Non-pigmented ciliary epithelial cell (primary cell): Measurements from ENCODE around the gene SAMD4B.

Experiments used
- DNase-seq: peaks from one replicate; pipeline ENCODE4 v3.0.0-alpha.2; 2010; ENCODE audit warnings: low read depth

SAMD4B gene

GRCh38 chr19:39427707-39428106 lies 85.5 kb downstream of the SAMD4B start:
- DNase-seq = no peak

DNA sequence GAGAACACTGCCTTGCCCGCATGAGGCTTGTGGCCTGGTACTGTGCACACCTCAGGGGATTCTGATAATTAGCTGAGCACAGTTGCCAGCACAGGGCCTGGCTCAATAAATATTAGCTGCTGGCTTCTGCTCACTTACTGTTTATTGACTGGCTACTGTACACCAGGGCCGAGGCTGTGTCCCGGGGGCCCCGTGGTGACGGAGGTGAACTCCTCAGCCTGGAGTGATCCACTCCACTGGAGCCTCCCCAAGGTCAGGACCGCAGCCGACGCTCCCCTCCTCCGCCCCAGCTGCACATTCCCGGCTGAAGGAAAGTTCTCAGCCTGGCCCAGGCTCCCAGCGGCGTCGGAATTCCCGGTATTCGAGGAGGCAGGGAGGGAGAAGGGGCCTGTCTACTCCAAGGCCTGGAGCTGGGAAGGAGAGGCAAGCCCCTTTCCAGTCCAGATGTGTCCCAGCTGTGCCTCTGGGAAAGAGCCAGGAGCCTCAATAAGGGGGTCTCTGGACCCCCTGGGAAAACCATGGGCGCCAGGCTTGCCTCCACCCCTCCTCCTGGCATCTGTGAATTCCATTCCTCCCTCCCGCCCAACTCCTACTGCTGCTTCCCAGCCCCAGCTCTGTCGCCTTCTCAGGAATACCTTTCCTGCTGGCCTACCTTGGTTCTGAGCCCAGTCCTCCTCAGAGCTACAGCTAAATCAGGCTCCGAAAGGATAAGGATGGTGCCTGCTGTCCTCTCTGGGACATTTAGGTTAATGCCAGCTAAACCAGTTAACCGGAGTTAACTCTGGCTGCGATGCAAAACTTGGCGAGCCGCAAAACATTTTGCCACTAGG lies 86.3 kb downstream of the SAMD4B start:
- DNase-seq = no peak

DNA sequence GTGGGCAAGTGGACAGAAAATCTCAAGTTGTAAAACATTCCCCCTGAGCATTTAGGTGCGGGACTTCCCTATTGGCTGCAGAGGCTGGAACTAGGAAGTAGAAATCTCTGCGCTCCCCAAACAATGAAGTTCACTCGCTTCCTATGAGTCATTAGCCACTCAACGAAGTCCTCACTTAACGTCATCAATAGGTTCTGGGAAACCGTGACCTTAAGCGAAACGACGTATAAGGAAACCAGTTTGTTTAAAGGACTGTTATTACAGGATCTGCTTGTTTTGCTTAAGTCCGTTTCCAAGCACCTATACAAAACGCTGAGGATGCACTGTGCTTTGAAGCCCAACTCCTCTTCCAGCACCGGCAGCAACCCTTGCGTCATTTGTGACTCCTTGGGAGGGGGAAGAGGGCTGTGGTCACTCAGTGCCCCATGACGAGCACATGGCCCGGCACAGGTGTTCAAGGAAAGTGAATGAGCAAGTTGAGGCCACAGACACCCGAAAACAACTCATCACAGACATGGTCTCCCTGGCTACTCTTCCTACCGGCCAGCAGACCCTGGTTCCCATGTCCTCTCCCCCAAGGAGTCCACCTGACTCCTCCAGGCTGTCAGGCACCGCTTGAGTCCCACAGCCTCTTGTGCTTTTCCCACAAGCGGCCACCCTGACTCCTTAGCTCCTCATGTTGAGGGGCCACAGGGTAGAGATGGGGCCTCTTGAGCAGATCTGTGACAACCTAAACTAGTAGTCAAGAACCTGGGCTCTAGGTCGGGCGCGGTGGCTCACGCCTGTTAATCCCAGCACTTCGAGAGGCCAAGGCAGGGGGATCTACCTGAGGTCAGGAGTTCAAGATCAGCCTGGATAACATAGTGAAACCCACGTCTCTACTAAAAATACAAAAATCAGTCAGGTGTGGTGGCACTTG lies 88.7 kb downstream of the SAMD4B start:
- peak; percentile 99 for DNase-seq

GRCh38 chr19:39432677-39433025 lies 90.4 kb downstream of the SAMD4B start:
- no peak for DNase-seq

DNA sequence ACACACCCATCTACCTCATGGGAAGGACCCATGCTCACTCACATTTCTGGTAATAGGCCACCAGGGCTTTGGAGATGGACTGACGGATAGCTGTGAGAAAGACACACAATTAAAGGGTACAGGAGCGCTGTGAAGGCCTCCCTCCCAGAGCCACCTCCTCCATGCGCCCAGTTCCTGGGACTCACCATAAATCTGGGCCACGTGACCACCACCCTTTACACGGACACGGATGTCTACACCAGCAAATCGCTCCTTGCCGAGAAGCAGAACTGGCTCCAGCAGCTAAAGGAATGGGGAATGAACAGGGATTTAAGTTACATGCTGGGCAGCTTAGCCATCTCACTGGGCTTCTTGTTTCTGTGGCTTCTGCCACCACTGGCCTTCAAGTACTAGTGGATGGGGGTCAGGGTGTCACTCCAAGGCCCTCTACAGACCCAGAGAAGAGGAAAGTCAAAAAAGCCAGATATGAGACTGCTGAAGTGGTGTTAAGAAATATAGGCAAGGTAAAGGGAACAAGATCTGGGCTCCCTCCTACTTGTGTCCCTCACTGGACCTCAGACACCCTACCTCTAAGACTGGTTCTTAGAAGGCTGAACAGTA lies 91.4 kb downstream of the SAMD4B start:
- no peak for DNase-seq

GRCh38 chr19:39434123-39435076 lies 92.2 kb downstream of the SAMD4B start:
- DNase-seq = no peak
